Measurements from ENCODE around the gene HLA-DMA.

DNA sequence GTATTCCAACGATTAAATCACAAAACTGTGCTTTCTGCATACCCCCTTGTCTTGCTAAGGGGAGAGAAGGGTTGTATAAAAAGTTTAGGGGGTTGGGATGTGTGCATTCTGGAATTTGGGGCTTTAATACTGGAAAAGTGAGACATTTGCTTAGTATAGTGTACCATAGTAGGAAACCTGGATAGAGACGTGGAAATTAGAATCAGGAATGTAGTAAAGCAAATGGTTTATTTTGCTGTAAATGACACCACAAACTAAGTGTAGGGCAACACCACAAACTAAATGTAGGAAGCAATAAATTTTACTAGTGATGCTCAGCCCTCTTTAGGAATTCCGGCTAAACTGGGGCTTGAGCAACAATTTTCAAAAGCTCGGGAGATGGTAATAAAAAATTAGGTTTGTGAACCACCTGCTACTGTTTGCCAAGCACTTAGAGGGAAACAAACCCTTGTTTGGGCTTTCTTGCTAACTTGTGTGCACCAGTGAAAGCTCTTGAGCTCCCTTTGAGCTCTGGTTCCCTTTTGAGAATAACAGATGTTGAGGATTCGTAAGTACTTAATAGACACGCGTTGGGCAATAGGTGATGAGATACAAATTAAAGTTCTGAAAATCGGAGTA is 29.3 kb upstream of the HLA-DMA start:
- TF ChIP-seq EP300 (IDR thresholded peaks at IDR 0.05; ENCODE audit: borderline replicate concordance) (no peak), CREB1 (IDR thresholded peaks at IDR 0.05; ENCODE audit: low read depth) (no peak), FOXM1 (IDR thresholded peaks at IDR 0.05; ENCODE audit: borderline replicate concordance, low read depth) (no peak), USF1 (IDR thresholded peaks at IDR 0.05) (no peak), TAF1 (IDR thresholded peaks at IDR 0.05; ENCODE audit: low read depth) (no peak), MAX (IDR thresholded peaks at IDR 0.05) (no peak), YY1 (IDR thresholded peaks at IDR 0.05; ENCODE audit: low read depth) (no peak), RAD21 (IDR thresholded peaks at IDR 0.05; ENCODE audit: low read depth) (no peak), ZBTB7A (IDR thresholded peaks at IDR 0.05; ENCODE audit: low read depth) (no peak), CEBPB (IDR thresholded peaks at IDR 0.05) (no peak), EGR1 (IDR thresholded peaks at IDR 0.05) (no peak), TCF12 (IDR thresholded peaks at IDR 0.05; ENCODE audit: low read depth) (no peak), REST (IDR thresholded peaks at IDR 0.05; ENCODE audit: low read depth) (no peak), NFIC (IDR thresholded peaks at IDR 0.05) (no peak)

Data from Ishikawa (cell line).